ENCODE measurements around the gene AUP1.

Gene AUP1

DNA sequence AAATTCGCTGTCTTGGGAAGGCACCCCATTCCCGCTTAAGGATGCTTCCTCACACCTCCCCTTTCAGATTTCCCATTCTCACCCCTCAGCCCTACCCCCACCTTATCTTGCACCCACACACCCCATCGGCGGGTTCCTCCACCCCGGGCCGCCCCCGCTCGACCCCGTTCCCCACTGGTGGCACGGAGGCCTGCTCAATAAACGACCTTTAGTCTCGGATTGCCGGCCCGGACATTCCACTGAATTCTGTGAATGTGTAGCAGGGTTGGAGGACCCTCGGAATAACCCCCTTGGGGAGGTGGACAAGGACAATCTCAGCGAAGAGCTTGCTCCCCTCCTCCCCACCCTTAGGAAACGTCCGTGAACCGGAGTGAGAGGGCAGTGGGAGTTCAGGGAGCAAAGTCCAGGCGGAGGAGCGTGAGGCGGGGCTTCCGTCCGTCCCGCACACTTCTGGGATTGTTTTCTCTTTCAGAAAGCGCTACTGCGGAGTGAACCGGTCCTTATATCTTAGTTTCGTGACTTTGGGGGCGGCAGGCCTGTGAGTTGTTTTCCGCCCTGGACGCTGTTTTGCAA lies 27.3 kb downstream of the AUP1 start:
- TF ChIP-seq, protein P1, sequence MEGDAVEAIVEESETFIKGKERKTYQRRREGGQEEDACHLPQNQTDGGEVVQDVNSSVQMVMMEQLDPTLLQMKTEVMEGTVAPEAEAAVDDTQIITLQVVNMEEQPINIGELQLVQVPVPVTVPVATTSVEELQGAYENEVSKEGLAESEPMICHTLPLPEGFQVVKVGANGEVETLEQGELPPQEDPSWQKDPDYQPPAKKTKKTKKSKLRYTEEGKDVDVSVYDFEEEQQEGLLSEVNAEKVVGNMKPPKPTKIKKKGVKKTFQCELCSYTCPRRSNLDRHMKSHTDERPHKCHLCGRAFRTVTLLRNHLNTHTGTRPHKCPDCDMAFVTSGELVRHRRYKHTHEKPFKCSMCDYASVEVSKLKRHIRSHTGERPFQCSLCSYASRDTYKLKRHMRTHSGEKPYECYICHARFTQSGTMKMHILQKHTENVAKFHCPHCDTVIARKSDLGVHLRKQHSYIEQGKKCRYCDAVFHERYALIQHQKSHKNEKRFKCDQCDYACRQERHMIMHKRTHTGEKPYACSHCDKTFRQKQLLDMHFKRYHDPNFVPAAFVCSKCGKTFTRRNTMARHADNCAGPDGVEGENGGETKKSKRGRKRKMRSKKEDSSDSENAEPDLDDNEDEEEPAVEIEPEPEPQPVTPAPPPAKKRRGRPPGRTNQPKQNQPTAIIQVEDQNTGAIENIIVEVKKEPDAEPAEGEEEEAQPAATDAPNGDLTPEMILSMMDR (IDR thresholded peaks at IDR 0.05; ENCODE audit: low read depth, low read length): no peak
- no peak for TF ChIP-seq EZH2phosphoT487 (IDR thresholded peaks at IDR 0.05; ENCODE audit: low read depth)
- Histone ChIP-seq H3K27ac (ENCODE audit: low read length) (no peak overlapping the region), H3K4me3 (ENCODE audit: low read length) (peak overlapping the region; percentile 77), H3K79me2 (ENCODE audit: low read length) (peaks cover 11% of the 10 kb centered on the region), H2AFZ (ENCODE audit: low read depth, low read length) (0 out of 2 replicates have a peak overlapping the region, but pooled peaks have one; percentile 39), H3K9ac (ENCODE audit: low read length) (peak overlapping the region; percentile 73), H3K36me3 (replicated peaks; ENCODE audit: low read depth, low read length) (peaks cover 13% of the 10 kb centered on the region), H4K20me1 (ENCODE audit: insufficient read depth, low read length) (no peaks in the 10 kb centered on the region), H3K4me1 (ENCODE audit: low read length) (peaks cover 16% of the 10 kb centered on the region; the same call in 1 of the 2 replicates), H3K27me3 (ENCODE audit: low read depth, low read length) (no peaks in the 10 kb centered on the region), H3K9me3 (ENCODE audit: insufficient read depth, low read length) (no peaks in the 10 kb centered on the region), H3K4me2 (ENCODE audit: low read length) (peak overlapping the region; percentile 72)

DNA sequence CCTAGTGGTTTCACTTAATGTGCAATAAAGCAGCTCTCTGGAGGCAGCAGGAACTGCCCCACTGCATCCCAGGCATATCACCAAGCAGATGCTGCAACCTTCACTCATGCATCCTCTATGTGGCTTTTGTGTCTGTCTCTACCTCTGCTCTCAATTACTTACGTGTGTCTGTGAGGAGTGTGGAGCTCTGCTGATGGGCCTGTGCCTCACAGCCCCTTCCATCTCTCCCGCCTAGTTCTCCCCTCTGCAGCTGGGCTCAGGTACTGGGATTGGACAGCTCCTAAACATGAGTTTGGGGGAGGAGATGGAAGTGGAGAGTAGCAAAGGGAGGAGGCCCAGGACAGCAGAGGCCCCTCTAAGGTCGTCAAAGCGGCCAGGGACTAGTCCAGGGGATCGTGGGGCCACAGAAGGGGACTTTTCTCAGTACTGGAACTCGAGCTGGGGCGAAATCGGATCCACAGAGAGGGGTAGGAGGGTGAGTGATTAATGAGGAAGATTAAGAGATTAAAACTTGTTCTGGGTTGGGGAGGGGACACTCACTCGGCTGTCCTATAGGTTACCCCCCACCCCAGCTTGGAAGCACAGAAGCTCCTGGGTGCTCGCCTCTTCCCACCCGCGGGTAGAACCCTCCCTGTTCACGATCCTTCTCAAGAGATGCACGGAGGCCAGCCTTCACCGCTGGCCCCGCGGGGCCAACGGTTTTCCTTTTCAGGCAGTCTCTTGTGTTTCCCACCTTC lies 28.0 kb downstream of the AUP1 start:
- H4K20me1 ChIP-seq (ENCODE audit: insufficient read depth, low read length): no peaks in the 10 kb centered on the region
- no peak overlapping the region for H3K4me2 ChIP-seq (ENCODE audit: low read length)
- peaks cover 13% of the 10 kb centered on the region for H3K36me3 ChIP-seq (replicated peaks; ENCODE audit: low read depth, low read length)
- H3K27me3 ChIP-seq (ENCODE audit: low read depth, low read length): no peaks in the 10 kb centered on the region
- no peak overlapping the region for H3K27ac ChIP-seq (ENCODE audit: low read length)
- no peaks in the 10 kb centered on the region for H3K9me3 ChIP-seq (ENCODE audit: insufficient read depth, low read length)
- no peak overlapping the region for H3K9ac ChIP-seq (ENCODE audit: low read length)
- TF ChIP-seq EZH2phosphoT487 (IDR thresholded peaks at IDR 0.05; ENCODE audit: low read depth): no peak
- TF ChIP-seq, protein P1 (IDR thresholded peaks at IDR 0.05; ENCODE audit: low read depth, low read length): no peak
- peaks cover 14% of the 10 kb centered on the region; the same call in 1 of the 2 replicates for H3K4me1 ChIP-seq (ENCODE audit: low read length)
- no peak overlapping the region for H2AFZ ChIP-seq (ENCODE audit: low read depth, low read length)
- H3K4me3 ChIP-seq (ENCODE audit: low read length): no peak overlapping the region
- peaks cover 5% of the 10 kb centered on the region for H3K79me2 ChIP-seq (ENCODE audit: low read length)

DNA sequence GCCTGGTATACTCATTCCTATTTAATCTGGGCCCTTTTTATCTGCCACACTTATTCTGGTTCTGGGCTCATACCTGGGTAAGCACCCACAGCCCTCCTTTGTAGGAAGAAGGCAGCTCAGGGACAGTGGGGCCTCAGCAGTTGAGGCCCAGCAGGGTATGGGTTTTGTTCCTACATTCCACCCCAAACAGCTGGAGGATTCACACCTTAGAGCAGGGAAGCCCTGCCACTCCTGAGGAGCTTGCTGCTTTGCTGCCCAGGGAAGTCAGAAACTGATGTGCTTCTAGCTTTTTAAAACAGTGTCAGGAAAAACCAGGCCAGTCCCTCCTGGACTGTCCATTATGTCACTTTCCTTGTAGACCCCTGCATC lies 28.9 kb downstream of the AUP1 start:
- H3K4me2 ChIP-seq (ENCODE audit: low read length): no peak overlapping the region
- H3K9ac ChIP-seq (ENCODE audit: low read length): no peak overlapping the region
- TF ChIP-seq EZH2phosphoT487 (IDR thresholded peaks at IDR 0.05; ENCODE audit: low read depth): no peak
- TF ChIP-seq, protein P1 (IDR thresholded peaks at IDR 0.05; ENCODE audit: low read depth, low read length): no peak
- H3K9me3 ChIP-seq (ENCODE audit: insufficient read depth, low read length): no peaks in the 10 kb centered on the region
- H3K4me1 ChIP-seq (ENCODE audit: low read length): peaks cover 8% of the 10 kb centered on the region; the same call in 1 of the 2 replicates
- H4K20me1 ChIP-seq (ENCODE audit: insufficient read depth, low read length): no peaks in the 10 kb centered on the region
- no peaks in the 10 kb centered on the region for H3K27me3 ChIP-seq (ENCODE audit: low read depth, low read length)
- H3K79me2 ChIP-seq (ENCODE audit: low read length): no peaks in the 10 kb centered on the region
- H3K27ac ChIP-seq (ENCODE audit: low read length): no peak overlapping the region
- peaks cover 7% of the 10 kb centered on the region for H3K36me3 ChIP-seq (replicated peaks; ENCODE audit: low read depth, low read length)
- no peak overlapping the region for H3K4me3 ChIP-seq (ENCODE audit: low read length)
- no peak overlapping the region for H2AFZ ChIP-seq (ENCODE audit: low read depth, low read length)

DNA sequence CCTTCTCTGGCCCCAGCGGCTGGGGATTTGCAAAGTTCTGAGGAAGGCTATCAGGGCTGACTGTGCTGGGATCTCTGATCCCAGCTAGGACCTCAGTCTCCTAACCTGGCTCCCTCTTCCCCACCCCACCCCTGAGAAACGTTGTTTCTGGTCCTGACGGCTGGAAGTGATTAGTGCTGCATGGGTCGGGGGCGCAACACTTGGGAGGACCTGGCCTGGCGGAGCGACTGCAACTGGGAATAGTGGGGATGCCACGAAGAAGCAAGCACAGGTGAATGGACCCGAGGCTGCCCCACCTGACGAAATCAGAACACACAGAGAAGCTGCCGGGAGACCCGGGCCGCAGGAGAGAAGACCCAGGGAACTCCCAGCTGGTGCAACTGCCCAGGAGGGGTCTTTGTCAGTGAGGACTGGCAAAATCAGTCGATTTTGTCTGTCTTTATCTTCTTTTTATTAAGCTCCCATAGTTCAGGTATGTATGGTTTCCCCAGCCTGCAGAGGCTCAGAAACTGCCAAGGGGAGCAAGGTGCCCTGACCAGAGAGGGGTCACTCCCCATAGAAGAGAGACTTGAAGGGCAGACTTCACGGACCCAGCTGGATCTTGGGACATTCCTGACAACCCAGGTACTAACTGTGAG lies 29.4 kb downstream of the AUP1 start:
- Histone ChIP-seq H3K4me2 (ENCODE audit: low read length) (no peak overlapping the region), H3K27ac (ENCODE audit: low read length) (no peak overlapping the region), H3K9ac (ENCODE audit: low read length) (no peak overlapping the region), H2AFZ (ENCODE audit: low read depth, low read length) (no peak overlapping the region), H4K20me1 (ENCODE audit: insufficient read depth, low read length) (no peaks in the 10 kb centered on the region), H3K79me2 (ENCODE audit: low read length) (no peaks in the 10 kb centered on the region), H3K36me3 (replicated peaks; ENCODE audit: low read depth, low read length) (peaks cover 2% of the 10 kb centered on the region), H3K9me3 (ENCODE audit: insufficient read depth, low read length) (no peaks in the 10 kb centered on the region), H3K4me3 (ENCODE audit: low read length) (no peak overlapping the region), H3K4me1 (ENCODE audit: low read length) (peaks cover 4% of the 10 kb centered on the region; the same call in 1 of the 2 replicates), H3K27me3 (ENCODE audit: low read depth, low read length) (no peaks in the 10 kb centered on the region)
- no peak for TF ChIP-seq EZH2phosphoT487 (IDR thresholded peaks at IDR 0.05; ENCODE audit: low read depth)
- TF ChIP-seq, protein P1 (IDR thresholded peaks at IDR 0.05; ENCODE audit: low read depth, low read length): no peak
